ENCODE results near the gene SCAMP2. TPM values are rescaled to one million over a fixed set of nuclear protein-coding genes. Genes with fewer than 3 reads are reported as not detected.

Gene SCAMP2
- total RNA-seq, 3 donors from 2014 or later (not counting 1 experiment from before 2014, with no cell fraction given), result 78.8 to 101 (median 92.8) TPM

DNA sequence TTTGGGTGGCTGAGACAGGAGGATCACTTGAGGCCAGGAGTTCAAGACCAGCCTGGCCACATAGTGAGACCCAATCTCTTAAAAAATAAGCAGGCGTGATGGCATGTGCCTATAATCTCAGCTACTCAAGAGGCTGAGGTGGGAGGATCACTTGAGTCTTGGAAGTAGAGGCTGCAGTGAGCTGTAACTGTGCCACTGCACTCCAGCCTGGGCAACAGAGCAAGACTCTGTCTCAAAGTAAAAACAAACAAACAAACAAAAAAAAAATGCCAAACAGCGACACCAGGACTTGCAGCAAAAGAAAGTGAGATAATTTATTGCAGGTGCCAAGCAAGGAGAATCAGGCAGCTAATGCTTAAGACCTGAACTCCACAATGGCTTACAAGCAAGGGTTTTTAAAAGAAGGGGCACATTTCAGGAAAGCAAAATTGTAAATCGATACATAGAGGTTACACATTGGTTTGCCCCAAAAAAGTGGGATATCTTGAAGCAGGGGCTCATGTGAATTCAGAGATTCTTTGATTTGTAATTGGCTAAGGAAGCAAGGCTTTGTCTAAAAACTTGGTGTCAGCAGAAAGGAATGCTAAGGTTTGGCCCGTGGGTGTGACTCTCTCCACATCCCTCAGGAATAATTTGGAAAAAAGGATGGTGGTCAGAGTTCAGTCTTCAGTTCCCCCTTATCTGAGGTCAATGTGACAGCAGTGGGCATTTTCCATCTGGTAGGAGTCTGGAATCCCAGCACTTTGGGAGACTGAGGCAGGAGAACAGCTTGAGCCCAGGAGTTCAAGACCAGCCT, 11.5 kb upstream of the SCAMP2 start:
- Histone ChIP-seq H3K27me3 (ENCODE audit: control insufficient read depth, insufficient read depth, low read length) (no peaks in the 10 kb centered on the region), H3K4me1 (ENCODE audit: control insufficient read depth, insufficient read depth, low read length) (peaks cover 8% of the 10 kb centered on the region), H3K4me3 (ENCODE audit: low read length) (no peak overlapping the region), H3K36me3 (ENCODE audit: control insufficient read depth, insufficient read depth, low read length) (no peaks in the 10 kb centered on the region), H3K27ac (ENCODE audit: low read length) (no peak overlapping the region), H3K9me3 (ENCODE audit: control insufficient read depth, insufficient read depth, low read length) (no peaks in the 10 kb centered on the region)
- Mint-ChIP-seq H3K27ac (no peak overlapping the region), H3K27me3 (ENCODE audit: low read depth in 2 of 2) (no peaks in the 10 kb centered on the region), H3K4me1 (peaks cover 7 to 8% of the 10 kb centered on the region in 2 donors), H3K9me3 (no peaks in the 10 kb centered on the region), H3K4me3 (no peak overlapping the region), H3K36me3 (no peaks in the 10 kb centered on the region)
- WGBS (ENCODE audit: insufficient coverage), result 96% methylated on average over 4 of the region's 4 CpGs
- intact Hi-C loops (cut with micrococcal nuclease), result no loop called here
- TF ChIP-seq, protein P1, sequence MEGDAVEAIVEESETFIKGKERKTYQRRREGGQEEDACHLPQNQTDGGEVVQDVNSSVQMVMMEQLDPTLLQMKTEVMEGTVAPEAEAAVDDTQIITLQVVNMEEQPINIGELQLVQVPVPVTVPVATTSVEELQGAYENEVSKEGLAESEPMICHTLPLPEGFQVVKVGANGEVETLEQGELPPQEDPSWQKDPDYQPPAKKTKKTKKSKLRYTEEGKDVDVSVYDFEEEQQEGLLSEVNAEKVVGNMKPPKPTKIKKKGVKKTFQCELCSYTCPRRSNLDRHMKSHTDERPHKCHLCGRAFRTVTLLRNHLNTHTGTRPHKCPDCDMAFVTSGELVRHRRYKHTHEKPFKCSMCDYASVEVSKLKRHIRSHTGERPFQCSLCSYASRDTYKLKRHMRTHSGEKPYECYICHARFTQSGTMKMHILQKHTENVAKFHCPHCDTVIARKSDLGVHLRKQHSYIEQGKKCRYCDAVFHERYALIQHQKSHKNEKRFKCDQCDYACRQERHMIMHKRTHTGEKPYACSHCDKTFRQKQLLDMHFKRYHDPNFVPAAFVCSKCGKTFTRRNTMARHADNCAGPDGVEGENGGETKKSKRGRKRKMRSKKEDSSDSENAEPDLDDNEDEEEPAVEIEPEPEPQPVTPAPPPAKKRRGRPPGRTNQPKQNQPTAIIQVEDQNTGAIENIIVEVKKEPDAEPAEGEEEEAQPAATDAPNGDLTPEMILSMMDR (IDR thresholded peaks at IDR 0.05), result no peak
- ATAC-seq (no peak), DNase-seq (no peak)

DNA sequence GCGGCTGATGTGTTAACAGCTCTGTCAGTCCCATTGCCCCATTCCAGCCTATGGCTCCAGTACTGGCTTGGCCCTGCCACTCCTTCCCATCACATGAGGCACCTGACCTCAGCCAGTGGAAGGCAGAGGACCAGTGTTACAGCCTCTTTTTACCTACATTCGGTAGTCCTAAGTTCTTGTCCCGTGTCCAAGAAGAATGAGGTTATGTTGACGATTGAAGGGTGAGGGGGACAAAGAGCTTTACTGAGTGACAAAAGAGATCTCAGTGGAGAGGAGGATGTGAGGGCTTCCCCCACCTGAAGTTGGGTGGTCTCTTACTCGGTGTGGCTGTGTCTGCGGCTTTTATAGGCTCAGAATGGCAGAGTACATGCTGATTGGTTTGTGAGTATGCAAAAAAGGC, 9.4 kb upstream of the SCAMP2 start:
- no peaks in the 10 kb centered on the region for H3K27me3 Mint-ChIP-seq (ENCODE audit: low read depth in 2 of 2)
- no peak overlapping the region for H3K4me3 Mint-ChIP-seq
- no peak for DNase-seq
- no peaks in the 10 kb centered on the region for H3K36me3 ChIP-seq (ENCODE audit: control insufficient read depth, insufficient read depth, low read length)
- H3K27me3 ChIP-seq (ENCODE audit: control insufficient read depth, insufficient read depth, low read length), result no peaks in the 10 kb centered on the region
- H3K4me1 ChIP-seq (ENCODE audit: control insufficient read depth, insufficient read depth, low read length), result no peaks in the 10 kb centered on the region
- TF ChIP-seq, protein P1 (IDR thresholded peaks at IDR 0.05), result no peak
- WGBS (ENCODE audit: insufficient coverage), result 96% methylated on average over 6 of the region's 6 CpGs
- intact Hi-C loops (cut with micrococcal nuclease), result no loop called here
- no peak for ATAC-seq
- H3K9me3 Mint-ChIP-seq, result no peaks in the 10 kb centered on the region
- no peaks in the 10 kb centered on the region for H3K36me3 Mint-ChIP-seq
- H3K9me3 ChIP-seq (ENCODE audit: control insufficient read depth, insufficient read depth, low read length), result no peaks in the 10 kb centered on the region
- no peak overlapping the region for H3K27ac ChIP-seq (ENCODE audit: low read length)
- no peak overlapping the region for H3K27ac Mint-ChIP-seq
- no peaks in the 10 kb centered on the region for H3K4me1 Mint-ChIP-seq
- H3K4me3 ChIP-seq (ENCODE audit: low read length), result no peak overlapping the region

DNA sequence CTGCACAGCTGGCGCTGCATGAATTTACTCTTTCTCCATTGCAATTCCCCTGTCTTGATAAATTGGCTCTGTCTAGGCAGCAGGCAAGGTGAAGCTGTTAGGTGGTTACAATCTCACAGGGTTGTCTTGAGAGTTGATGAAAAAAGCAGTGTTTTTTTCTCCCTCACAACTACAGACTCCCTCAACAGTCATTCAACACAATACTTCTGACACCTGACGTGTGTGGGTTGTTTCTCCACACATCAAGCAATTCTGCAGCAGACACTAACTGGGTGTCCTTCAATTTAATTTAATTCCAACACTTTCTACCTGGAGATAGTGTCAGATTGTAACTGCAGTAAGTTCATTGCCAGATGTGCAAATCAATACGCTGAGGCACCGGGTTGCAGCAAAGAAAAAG, 5.1 kb upstream of the SCAMP2 start:
- H3K4me3 Mint-ChIP-seq, result no peak overlapping the region
- intact Hi-C loops (cut with micrococcal nuclease), result no loop called here
- ATAC-seq, result no peak
- H3K9me3 Mint-ChIP-seq, result no peaks in the 10 kb centered on the region
- no peak for DNase-seq
- H3K36me3 Mint-ChIP-seq, result no peaks in the 10 kb centered on the region
- 94% methylated on average over 2 of the region's 4 CpGs for WGBS (ENCODE audit: insufficient coverage)
- peaks cover 4% of the 10 kb centered on the region in 2 donors for H3K4me1 Mint-ChIP-seq
- Histone ChIP-seq H3K27me3 (ENCODE audit: control insufficient read depth, insufficient read depth, low read length) (no peaks in the 10 kb centered on the region), H3K4me1 (ENCODE audit: control insufficient read depth, insufficient read depth, low read length) (peaks cover 8% of the 10 kb centered on the region), H3K27ac (ENCODE audit: low read length) (no peak overlapping the region), H3K9me3 (ENCODE audit: control insufficient read depth, insufficient read depth, low read length) (no peaks in the 10 kb centered on the region), H3K4me3 (ENCODE audit: low read length) (no peak overlapping the region), H3K36me3 (ENCODE audit: control insufficient read depth, insufficient read depth, low read length) (no peaks in the 10 kb centered on the region)
- H3K27me3 Mint-ChIP-seq (ENCODE audit: low read depth in 2 of 2), result no peaks in the 10 kb centered on the region
- TF ChIP-seq, protein P1 (IDR thresholded peaks at IDR 0.05), result no peak
- no peak overlapping the region for H3K27ac Mint-ChIP-seq

Data from natural killer cell (primary cell).